ENCODE results near the gene SLCO3A1. TPM values are rescaled to one million over a fixed set of nuclear protein-coding genes. Genes with fewer than 3 reads are reported as not detected.
A peak's percentile ranks its signal among the peaks of the same experiment; 100 is the strongest.

The SLCO3A1 gene
- total RNA-seq, 1 experiment from 2014 or later: 5.1 TPM

DNA sequence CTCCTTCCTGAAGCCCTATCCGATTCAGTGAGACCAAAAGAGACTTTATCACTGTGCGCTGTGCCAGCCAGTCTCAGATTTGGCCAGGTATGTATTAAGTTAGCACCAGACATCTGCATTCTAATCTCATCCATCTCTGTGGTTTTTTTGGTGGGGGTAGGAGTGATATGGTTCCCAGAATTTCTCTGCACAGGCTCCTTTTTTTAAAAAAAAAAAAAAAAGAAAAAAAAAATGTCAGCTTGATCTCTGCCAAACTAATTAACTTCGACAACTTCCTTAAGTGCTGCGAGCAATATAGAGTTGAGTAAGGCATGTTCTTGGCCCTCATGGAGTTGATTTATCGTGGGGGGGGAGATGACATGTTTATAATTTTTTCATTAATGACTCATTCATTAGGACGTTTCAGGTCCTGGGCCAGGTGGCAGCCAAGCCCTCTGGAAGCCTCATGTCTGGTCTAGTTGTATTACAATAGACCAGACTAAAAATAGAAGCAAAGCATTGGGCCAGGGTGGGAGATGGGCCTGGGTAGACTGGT lies 12.9 kb downstream of the SLCO3A1 start:
- Histone ChIP-seq H3K9me3 (ENCODE audit: control insufficient read depth in 1 of 2, insufficient read depth in 1 of 2, low read depth in 1 of 2, low read length in 2 of 2) (no peaks in the 10 kb centered on the region), H3K9me2 (ENCODE audit: insufficient read depth) (no peaks in the 10 kb centered on the region), H3K79me2 (ENCODE audit: insufficient read depth, low read length) (no peaks in the 10 kb centered on the region), H3K36me3 (ENCODE audit: control insufficient read depth in 1 of 2, insufficient read depth in 2 of 2, low read length in 2 of 2) (no peaks in the 10 kb centered on the region), H3K27ac (ENCODE audit: low read depth, low read length) (peak overlapping the region; percentile 20), H3K4me1 (ENCODE audit: control insufficient read depth in 1 of 2, insufficient read depth in 2 of 2, low read length in 2 of 2) (peaks cover 6 to 35% of the 10 kb centered on the region in 2 experiments; a peak in 3 of 4 replicates), H2AFZ (ENCODE audit: low read depth, low read length, poor library complexity, severe bottlenecking) (no peak overlapping the region), H3K9ac (ENCODE audit: low read length) (peak overlapping the region; percentile 31; the same call in 1 of the 2 replicates), H3K27me3 (ENCODE audit: insufficient read depth, low read length) (no peaks in the 10 kb centered on the region), H3K4me2 (ENCODE audit: low read length) (peak overlapping the region; percentile 59), H4K20me1 (ENCODE audit: insufficient read depth) (no peaks in the 10 kb centered on the region), H3K4me3 (replicated peaks in 1 of 2; ENCODE audit: low read depth in 1 of 2, low read length in 2 of 2) (peak overlapping the region in 1 of 2 experiments; percentile 28; a peak in 1 of 4 replicates)
- BruUV-seq (replicated peaks): no TSS peak
- intact Hi-C loops (cut with micrococcal nuclease): no loop called here
- ChIA-PET CTCF (no interaction called here), RAD21 (ENCODE audit: low non-redundant PET in 1 of 2, low total read pairs in 2 of 2, uncharacterized antibody in 2 of 2, unreplicated experiment in 2 of 2) (no interaction called here), POLR2A (no interaction called here)
- TF ChIP-seq RAD21 (IDR thresholded peaks at IDR 0.05; ENCODE audit: low read depth) (no peak), FOSL1 (IDR thresholded peaks at IDR 0.05; ENCODE audit: low read depth) (no peak), EGR1 (IDR thresholded peaks at IDR 0.05; ENCODE audit: low read depth) (no peak), CBX3 (IDR thresholded peaks at IDR 0.05; ENCODE audit: low read depth) (no peak), YY1 (IDR thresholded peaks at IDR 0.05; ENCODE audit: extremely low read depth, insufficient replicate concordance, low read depth, low read length) (no peak), CEBPB (IDR thresholded peaks at IDR 0.05; ENCODE audit: low read depth) (no peak), SP1 (IDR thresholded peaks at IDR 0.05; ENCODE audit: low read depth) (no peak), ZFX (IDR thresholded peaks at IDR 0.05) (no peak), ELF1 (IDR thresholded peaks at IDR 0.05; ENCODE audit: borderline replicate concordance, low read depth) (no peak)
- TF ChIP-seq, protein P1, sequence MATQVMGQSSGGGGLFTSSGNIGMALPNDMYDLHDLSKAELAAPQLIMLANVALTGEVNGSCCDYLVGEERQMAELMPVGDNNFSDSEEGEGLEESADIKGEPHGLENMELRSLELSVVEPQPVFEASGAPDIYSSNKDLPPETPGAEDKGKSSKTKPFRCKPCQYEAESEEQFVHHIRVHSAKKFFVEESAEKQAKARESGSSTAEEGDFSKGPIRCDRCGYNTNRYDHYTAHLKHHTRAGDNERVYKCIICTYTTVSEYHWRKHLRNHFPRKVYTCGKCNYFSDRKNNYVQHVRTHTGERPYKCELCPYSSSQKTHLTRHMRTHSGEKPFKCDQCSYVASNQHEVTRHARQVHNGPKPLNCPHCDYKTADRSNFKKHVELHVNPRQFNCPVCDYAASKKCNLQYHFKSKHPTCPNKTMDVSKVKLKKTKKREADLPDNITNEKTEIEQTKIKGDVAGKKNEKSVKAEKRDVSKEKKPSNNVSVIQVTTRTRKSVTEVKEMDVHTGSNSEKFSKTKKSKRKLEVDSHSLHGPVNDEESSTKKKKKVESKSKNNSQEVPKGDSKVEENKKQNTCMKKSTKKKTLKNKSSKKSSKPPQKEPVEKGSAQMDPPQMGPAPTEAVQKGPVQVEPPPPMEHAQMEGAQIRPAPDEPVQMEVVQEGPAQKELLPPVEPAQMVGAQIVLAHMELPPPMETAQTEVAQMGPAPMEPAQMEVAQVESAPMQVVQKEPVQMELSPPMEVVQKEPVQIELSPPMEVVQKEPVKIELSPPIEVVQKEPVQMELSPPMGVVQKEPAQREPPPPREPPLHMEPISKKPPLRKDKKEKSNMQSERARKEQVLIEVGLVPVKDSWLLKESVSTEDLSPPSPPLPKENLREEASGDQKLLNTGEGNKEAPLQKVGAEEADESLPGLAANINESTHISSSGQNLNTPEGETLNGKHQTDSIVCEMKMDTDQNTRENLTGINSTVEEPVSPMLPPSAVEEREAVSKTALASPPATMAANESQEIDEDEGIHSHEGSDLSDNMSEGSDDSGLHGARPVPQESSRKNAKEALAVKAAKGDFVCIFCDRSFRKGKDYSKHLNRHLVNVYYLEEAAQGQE (IDR thresholded peaks at IDR 0.05; ENCODE audit: low read depth): no peak
- TF ChIP-seq, protein P2, sequence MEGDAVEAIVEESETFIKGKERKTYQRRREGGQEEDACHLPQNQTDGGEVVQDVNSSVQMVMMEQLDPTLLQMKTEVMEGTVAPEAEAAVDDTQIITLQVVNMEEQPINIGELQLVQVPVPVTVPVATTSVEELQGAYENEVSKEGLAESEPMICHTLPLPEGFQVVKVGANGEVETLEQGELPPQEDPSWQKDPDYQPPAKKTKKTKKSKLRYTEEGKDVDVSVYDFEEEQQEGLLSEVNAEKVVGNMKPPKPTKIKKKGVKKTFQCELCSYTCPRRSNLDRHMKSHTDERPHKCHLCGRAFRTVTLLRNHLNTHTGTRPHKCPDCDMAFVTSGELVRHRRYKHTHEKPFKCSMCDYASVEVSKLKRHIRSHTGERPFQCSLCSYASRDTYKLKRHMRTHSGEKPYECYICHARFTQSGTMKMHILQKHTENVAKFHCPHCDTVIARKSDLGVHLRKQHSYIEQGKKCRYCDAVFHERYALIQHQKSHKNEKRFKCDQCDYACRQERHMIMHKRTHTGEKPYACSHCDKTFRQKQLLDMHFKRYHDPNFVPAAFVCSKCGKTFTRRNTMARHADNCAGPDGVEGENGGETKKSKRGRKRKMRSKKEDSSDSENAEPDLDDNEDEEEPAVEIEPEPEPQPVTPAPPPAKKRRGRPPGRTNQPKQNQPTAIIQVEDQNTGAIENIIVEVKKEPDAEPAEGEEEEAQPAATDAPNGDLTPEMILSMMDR (IDR thresholded peaks at IDR 0.05 in 2 of 3, conservative IDR thresholded peaks at IDR 0.05 in 1 of 3; ENCODE audit: borderline replicate concordance in 1 of 3, insufficient read depth in 1 of 3, low read depth in 2 of 3, low read length in 2 of 3): no peak
- TF ChIP-seq, protein P3, sequence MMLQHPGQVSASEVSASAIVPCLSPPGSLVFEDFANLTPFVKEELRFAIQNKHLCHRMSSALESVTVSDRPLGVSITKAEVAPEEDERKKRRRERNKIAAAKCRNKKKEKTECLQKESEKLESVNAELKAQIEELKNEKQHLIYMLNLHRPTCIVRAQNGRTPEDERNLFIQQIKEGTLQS (IDR thresholded peaks at IDR 0.05): no peak
- TF ChIP-seq, protein P4, sequence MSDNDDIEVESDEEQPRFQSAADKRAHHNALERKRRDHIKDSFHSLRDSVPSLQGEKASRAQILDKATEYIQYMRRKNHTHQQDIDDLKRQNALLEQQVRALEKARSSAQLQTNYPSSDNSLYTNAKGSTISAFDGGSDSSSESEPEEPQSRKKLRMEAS (IDR thresholded peaks at IDR 0.05): no peak
- ATAC-seq: peak; percentile 12; the same call in 1 of the 2 replicates
- DNase-seq (ENCODE audit: low read depth, low spot score): no peak

All from HCT116 (cell line).